ENCODE results near the gene TMEM151B. TPM values are rescaled to one million over a fixed set of nuclear protein-coding genes. Genes with fewer than 3 reads are reported as not detected.
"Not testable (repeated sequence)": the region's sequence is repeated elsewhere in the genome, so short reads cannot be mapped to it uniquely, and the experiment has no call there.

The TMEM151B gene
- total RNA-seq, 4 donors from 2014 or later: 0.27 to 0.57 TPM; not detected in 2

DNA sequence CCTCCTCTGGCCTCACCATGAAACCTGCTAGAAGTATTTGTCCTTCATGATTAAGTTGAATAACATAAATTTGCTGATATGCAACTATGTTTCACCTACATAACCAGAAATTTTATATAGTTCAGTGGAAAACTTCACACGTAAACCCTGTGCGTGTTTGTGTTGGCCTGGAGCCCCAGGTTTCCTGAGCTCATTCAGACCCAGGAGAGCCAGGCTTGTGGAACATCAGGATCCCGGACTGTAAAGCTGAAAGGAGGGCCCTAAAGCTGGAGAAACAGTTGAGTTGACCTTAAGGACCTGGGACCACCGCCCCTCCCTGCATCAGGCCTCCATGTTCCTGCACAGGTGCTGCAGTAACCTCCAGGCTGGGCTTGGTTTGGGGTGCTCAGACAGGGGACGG lies 69.1 kb downstream of the TMEM151B start:
- H3K4me1 ChIP-seq: peaks cover 0 to 3% (median 0%) of the 10 kb centered on the region in 4 donors
- TF ChIP-seq POLR2A (IDR thresholded peaks at IDR 0.05): no peak
- TF ChIP-seq, protein P1, sequence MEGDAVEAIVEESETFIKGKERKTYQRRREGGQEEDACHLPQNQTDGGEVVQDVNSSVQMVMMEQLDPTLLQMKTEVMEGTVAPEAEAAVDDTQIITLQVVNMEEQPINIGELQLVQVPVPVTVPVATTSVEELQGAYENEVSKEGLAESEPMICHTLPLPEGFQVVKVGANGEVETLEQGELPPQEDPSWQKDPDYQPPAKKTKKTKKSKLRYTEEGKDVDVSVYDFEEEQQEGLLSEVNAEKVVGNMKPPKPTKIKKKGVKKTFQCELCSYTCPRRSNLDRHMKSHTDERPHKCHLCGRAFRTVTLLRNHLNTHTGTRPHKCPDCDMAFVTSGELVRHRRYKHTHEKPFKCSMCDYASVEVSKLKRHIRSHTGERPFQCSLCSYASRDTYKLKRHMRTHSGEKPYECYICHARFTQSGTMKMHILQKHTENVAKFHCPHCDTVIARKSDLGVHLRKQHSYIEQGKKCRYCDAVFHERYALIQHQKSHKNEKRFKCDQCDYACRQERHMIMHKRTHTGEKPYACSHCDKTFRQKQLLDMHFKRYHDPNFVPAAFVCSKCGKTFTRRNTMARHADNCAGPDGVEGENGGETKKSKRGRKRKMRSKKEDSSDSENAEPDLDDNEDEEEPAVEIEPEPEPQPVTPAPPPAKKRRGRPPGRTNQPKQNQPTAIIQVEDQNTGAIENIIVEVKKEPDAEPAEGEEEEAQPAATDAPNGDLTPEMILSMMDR (IDR thresholded peaks at IDR 0.05): no peak
- H3K27ac ChIP-seq: no peak overlapping the region
- no peak for DNase-seq
- H3K9me3 ChIP-seq: no peaks in the 10 kb centered on the region
- H3K4me3 ChIP-seq: no peak overlapping the region
- H3K27me3 ChIP-seq: no peaks in the 10 kb centered on the region
- no peaks in the 10 kb centered on the region for H3K36me3 ChIP-seq

DNA sequence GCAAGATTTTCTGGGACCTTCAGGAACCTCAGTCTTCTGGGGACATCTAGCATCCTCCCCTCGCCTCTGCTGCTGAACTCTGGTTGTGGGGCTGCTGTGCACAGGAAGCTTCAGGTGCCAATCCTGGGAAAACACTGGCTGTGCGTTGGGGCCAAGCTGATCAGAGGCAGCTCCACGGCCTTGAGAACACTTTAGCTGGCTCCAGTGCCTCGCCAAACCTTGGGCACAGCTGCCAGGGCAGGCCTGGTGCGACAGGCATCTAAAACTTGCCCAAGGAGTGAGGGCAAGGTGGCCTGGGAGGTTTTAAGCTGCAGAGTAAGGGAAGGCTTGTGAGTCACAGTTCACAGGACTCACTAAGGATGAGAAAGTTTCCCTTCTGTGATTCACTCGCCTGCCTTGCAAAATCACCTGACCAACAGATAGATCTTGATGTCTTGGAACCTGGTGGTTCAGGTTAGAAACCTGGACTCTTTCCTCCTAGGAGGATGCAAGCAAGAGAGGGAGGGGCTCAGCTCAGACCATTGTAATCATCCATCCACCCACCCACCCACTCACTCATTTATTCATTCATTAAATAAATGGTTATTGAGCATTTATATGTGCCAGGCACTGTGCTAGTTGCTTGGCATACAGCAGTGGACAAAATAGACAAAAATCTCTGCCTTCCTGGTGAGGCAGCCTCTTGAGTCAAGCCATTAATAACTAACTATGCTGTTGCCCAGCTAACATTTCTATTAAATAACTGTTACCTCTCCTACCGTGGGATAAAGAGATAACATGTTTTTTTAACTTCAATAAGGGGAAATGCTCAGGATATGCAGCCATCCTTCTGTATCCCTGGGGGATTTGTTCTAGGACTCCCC lies 69.7 kb downstream of the TMEM151B start:
- Histone ChIP-seq H3K9me3 (no peaks in the 10 kb centered on the region), H3K4me1 (peaks cover 0 to 3% (median 0%) of the 10 kb centered on the region in 4 donors), H3K27me3 (no peaks in the 10 kb centered on the region), H3K36me3 (no peaks in the 10 kb centered on the region), H3K4me3 (no peak overlapping the region), H3K27ac (no peak overlapping the region)
- no peak for TF ChIP-seq POLR2A (IDR thresholded peaks at IDR 0.05)
- TF ChIP-seq, protein P1 (IDR thresholded peaks at IDR 0.05): no peak
- no peak for DNase-seq

- Histone ChIP-seq H3K4me3 (no peak overlapping the region), H3K36me3 (no peaks in the 10 kb centered on the region), H3K9me3 (no peaks in the 10 kb centered on the region), H3K27me3 (no peaks in the 10 kb centered on the region), H3K27ac (no peak overlapping the region), H3K4me1 (peaks cover 0 to 3% (median 0%) of the 10 kb centered on the region in 4 donors)
- no peak for TF ChIP-seq POLR2A (IDR thresholded peaks at IDR 0.05)
- TF ChIP-seq, protein P1 (IDR thresholded peaks at IDR 0.05): no peak
- DNase-seq: no peak
Measured at GRCh38 chr6:44341095-44341890, 71.0 kb downstream of the TMEM151B start.

- peak overlapping the region in 1 of 4 donors; percentile 32 for H3K4me3 ChIP-seq
- peaks cover 0 to 3% (median 0%) of the 10 kb centered on the region in 4 donors for H3K4me1 ChIP-seq
- no peaks in the 10 kb centered on the region for H3K27me3 ChIP-seq
- DNase-seq: no peak
- no peak for TF ChIP-seq POLR2A (IDR thresholded peaks at IDR 0.05)
- TF ChIP-seq, protein P1 (IDR thresholded peaks at IDR 0.05): no peak
- no peak overlapping the region for H3K27ac ChIP-seq
- H3K36me3 ChIP-seq: no peaks in the 10 kb centered on the region
- no peaks in the 10 kb centered on the region for H3K9me3 ChIP-seq
Measured at GRCh38 chr6:44342052-44342451, 71.8 kb downstream of the TMEM151B start.

GRCh38 chr6:44342489-44342888 lies 72.2 kb downstream of the TMEM151B start, which contains the start of gene SPATS1:
Gene SPATS1, plus strand, starts transcription at chr6:44342650. Its CDS starts 446 bp downstream, at chr6:44343096.
- H3K27ac ChIP-seq: no peak within 1 kb of the TSS
- H3K4me3 ChIP-seq: peak within 1 kb of the TSS in 2 of 4 donors; percentile 24 to 32

GRCh38 chr6:44346818-44347217 lies 76.6 kb downstream of the TMEM151B start:
- not testable (repeated sequence) for H3K27me3 ChIP-seq, DNase-seq, H3K4me1 ChIP-seq, H3K36me3 ChIP-seq, H3K4me3 ChIP-seq, H3K27ac ChIP-seq, H3K9me3 ChIP-seq

More at GRCh38 chr6:44342489-44342888, 72.2 kb downstream of the TMEM151B start, which contains the start of gene SPATS1:
- TF ChIP-seq, protein P1 (IDR thresholded peaks at IDR 0.05): no peak
- no peak for TF ChIP-seq POLR2A (IDR thresholded peaks at IDR 0.05)
- peaks cover 0 to 3% (median 0%) of the 10 kb centered on the region in 4 donors for H3K4me1 ChIP-seq
- no peaks in the 10 kb centered on the region for H3K9me3 ChIP-seq
- no peaks in the 10 kb centered on the region for H3K27me3 ChIP-seq
- H3K36me3 ChIP-seq: no peaks in the 10 kb centered on the region
- DNase-seq: no peak
